GM21381 (cell line): Measurements from ENCODE around the gene PARD3B.

ENCODE experiments used
- ATAC-seq: cut with Tn5 transposase; IDR thresholded peaks from one replicate; pipeline ENCODE4 v1.9.1; 2021; ENCODE audit warnings: mild to moderate bottlenecking, moderate library complexity; ENCODE audit not compliant: unreplicated experiment

Gene PARD3B, protein sequence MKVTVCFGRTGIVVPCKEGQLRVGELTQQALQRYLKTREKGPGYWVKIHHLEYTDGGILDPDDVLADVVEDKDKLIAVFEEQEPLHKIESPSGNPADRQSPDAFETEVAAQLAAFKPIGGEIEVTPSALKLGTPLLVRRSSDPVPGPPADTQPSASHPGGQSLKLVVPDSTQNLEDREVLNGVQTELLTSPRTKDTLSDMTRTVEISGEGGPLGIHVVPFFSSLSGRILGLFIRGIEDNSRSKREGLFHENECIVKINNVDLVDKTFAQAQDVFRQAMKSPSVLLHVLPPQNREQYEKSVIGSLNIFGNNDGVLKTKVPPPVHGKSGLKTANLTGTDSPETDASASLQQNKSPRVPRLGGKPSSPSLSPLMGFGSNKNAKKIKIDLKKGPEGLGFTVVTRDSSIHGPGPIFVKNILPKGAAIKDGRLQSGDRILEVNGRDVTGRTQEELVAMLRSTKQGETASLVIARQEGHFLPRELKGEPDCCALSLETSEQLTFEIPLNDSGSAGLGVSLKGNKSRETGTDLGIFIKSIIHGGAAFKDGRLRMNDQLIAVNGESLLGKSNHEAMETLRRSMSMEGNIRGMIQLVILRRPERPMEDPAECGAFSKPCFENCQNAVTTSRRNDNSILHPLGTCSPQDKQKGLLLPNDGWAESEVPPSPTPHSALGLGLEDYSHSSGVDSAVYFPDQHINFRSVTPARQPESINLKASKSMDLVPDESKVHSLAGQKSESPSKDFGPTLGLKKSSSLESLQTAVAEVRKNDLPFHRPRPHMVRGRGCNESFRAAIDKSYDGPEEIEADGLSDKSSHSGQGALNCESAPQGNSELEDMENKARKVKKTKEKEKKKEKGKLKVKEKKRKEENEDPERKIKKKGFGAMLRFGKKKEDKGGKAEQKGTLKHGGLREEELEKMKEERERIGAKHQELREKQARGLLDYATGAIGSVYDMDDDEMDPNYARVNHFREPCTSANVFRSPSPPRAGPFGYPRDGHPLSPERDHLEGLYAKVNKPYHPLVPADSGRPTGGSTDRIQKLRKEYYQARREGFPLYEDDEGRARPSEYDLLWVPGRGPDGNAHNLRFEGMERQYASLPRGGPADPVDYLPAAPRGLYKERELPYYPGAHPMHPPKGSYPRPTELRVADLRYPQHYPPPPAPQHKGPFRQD (N-terminal part only)

DNA sequence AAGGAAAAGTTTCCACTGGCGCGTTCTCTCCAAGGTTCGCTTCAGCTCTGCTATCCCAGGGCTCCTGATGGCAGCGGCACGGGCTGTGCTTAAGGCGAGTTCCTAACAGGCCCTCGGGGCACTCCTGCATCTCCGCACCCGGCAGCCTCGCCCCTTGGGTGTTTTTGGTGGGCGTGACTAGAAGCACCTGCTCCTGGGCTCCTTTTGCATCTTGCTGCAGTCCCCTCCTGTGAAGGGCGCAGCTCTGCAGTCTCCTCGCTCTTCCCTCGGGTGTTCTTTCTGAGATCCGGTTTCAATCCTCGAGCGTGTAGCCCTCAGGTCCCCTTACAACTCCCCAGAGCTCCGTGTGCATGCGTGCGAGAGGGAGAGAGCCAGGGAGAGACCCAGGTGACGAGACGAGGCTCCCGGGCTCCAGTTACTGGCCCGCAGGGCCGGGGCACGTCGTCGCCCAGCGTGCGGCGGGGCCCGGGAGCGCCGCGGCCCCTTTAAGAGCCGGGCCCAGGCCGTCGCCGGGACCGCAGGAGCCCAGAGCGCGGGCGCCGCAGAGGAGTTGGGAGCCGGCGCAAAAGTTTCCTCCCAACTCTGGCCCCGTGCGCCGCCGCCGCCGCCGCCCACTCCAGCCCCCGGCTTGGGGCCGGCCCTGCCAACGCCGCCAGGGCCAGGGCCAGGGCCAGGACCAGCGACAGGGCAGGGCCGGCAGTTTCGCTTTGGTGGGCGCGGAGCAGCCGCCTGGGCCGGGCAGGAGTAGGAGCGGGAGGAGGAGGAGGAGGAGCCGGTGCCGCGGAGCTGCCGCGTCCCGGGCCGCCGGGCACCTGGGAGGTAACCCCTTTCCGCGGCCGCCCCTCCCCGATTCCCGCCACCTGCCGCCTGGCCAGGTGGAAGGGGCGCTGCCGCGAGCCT lies at the start of gene PARD3B:
PARD3B (plus strand) TSS at position 515 of the 900 bp plus-strand sequence. CDS start 525 bp downstream, outside the sequence.
- ATAC-seq, result peak; percentile 71

DNA sequence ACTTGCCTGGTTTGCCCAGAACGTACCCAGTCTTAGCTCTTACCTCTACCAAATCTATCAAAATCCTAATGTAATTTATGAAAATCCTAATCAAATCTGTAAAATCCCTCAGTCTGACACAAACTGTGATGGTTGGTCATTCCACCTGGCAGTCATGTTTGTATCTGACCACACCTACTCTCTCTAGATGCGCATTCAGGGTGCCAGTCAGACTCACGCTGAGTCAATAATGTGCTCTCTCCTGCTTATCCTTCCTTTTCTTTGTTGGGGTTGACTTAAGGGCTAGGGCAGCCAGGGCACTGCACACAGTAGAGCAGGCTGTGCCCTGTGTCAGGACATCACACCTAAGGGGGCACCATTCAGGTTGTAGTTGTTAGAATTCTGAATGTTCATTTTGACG lies 48.5 kb upstream of the PARD3B start:
- ATAC-seq, result no peak

DNA sequence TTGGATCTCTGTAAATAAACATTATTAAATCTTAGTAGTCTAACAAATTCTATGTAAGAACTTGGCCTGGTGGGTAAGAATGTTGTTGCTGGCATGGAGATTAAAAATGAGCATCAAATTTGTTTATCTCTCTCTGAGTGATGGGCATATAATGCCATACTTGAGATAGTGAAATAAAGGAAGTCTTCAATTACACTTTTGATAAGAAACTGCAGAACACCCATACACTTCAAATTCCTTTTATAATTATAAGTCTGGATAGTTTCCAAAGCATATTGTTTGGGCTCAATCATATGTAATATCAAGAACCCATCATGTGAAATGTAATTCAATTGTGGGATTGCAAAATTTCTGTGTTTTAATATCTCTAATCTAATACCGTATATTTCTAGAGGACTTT lies 47.4 kb upstream of the PARD3B start:
- no peak for ATAC-seq

DNA sequence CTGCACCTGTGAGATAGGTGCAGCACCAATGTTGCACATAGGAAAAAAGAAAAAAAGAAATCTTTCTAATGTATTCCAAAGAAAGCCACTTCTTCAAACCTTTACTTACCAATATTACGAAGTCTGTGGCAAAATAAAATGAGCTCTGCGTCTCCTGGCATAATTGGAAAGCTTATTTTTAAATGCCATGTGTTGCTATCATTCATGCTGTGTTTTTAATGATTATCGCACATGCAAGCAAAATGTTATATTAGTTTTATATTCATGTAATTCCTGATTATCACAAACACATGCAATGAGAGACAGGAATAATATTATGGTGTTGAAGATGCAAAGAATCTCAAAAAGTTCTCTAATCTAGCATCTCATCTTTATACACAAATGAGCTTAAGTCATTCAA lies 47.0 kb upstream of the PARD3B start:
- no peak for ATAC-seq

DNA sequence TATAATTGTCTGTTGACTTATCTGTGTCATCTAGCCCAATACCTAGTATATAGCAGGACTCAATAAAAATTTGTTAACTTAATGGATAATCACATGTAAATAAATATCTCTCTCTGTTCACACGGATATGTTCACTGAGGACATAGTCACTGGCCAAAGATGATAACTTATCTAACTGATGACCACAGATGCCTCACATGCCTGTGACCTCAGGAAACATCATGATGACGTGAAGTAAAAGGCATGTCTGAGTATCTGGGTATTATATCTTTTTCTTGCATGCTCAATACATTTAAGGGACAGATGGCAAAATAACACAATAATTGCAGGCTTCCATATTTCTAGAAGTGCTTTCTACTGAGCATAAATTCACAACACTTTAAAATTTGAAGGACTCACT lies 41.4 kb upstream of the PARD3B start:
- no peak for ATAC-seq

DNA sequence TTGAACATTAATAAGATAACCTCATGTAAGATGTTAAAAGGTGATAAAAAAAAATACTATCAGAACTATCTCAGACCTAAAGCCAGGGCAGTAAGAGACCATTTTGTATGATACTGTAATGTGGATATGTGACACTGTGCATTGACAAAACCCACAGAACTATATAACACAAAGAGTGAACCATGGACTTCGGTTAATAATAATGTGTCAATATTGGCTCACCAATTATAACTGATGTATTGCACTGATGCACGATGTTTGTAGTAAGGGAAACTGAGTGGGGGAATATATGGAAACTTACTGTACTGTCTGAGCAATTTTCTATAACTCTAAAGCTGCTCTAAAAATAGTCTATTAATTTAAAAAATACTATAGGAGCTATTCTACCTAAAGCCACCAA lies 40.7 kb upstream of the PARD3B start:
- no peak for ATAC-seq

DNA sequence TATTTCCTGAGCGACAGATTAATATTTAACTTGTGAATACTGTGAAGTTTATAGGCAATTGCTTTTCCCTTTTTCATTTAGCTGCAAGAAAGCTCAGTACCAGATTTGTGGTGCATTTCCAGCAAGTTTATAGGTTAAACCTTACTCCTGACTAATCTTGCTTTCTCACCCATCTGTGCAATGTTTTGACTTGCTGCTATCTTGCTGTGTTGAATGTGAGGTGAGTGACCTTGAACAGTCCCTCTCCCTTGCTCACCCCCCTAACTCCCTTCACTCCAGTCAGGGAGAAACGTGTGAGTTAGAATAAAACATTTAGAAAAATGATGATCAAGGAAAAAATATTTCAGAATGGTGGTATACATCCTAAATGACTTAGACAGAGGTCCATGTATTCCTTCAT lies 39.8 kb upstream of the PARD3B start:
- no peak for ATAC-seq

DNA sequence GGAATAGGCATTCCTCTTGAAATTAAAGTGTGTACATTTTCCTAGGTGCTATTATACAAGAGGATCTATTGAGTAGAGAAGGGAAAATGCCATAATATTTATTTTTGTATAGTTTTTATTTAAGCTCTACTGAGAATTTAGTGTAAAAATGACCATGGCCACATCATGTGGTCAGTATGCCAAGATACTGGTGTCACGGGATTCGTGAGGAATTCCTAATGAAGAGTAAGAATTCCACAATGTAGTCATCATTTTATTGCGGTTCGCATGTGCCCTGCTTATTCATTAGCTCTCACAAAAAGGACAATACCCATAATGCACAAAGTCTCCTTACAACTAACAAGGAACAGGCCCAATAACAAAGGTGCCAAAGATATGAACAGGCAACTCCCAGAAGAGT lies 39.3 kb upstream of the PARD3B start:
- no peak for ATAC-seq

DNA sequence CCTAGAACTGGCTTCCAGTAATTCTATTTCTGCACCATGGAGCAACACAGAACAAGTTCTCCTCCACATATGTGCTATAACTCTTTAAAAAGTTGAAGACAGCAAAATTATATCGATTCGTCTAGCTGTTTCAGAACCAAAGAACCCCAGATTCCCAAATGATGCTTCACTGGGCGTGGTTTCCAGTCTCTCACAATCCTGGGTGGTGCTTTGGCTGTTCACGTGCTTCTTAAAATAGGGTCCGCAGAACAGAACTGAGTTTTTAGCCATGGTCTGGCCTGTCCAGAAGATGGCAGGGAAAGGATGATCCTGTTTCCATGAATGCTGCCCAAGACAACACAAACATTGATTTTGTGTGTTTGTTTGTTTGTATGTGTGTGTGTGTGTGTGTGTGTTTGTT lies 37.6 kb upstream of the PARD3B start:
- ATAC-seq, result no peak

DNA sequence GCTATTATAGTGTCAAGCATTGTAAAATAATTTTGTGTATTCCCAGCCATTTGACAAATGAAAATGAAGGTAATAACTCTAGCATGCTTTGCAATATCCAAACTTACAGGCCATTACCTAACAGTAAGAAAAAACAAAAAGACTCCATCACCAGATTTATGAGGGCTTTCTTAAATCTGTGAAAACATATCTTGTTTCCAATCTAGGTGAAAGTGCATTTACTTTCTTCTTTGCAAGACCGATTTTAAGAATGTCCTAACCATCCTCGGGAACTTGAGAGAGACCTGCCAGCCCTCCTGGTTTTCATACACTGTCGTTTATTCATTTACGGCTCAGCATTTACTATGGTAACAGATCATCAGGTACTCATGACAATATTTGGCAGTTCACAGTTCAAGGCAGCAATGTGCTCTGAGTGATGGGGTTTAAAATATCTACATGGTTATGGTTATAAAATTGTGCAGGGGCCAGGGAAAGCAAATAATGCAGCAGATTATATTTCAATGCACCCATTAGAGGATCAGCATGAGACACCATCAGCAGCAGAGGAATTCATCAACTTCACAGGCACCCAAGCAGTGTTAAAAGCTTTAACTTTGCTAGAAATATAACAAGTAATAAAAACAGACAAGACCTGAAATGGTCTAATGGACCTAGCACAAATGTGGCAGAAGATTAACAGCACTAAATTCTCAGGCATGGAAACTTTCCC lies 34.4 kb upstream of the PARD3B start:
- no peak for ATAC-seq

DNA sequence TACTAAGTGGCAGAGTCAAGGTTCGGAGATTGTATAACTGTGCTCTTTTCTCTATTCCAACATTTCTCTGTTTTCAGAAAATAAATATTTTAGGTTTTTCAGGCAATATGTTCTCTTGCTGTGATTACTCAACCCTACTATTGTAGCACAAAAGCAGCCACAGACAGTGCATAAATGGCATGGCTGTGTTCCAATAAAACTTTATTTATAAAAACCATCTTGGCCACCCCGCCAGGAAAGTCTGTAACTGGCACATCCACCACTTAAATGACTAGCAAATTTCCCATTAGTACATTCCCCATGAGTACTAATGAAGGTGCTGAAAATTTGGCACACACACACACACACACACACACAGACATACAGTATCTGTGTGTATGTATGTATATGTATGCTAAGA lies 30.8 kb upstream of the PARD3B start:
- no peak for ATAC-seq

DNA sequence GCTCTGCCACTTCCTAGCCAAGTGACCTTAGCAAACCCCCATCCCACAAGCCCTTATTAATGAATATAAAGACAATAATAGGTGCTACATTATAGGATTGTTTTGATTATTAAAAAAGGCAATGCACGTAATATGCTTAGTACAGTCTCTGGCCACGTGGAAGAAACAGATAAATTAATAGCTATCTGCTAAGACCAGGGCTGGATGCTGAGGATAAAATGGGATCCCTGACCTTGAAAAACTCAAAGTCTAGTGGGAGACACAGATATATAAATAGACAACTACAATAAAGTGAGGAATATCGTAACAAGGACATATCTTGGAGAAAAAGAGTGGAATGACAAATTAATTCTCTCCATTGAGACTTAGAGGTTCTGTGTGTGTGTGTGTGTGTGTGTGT lies 29.9 kb upstream of the PARD3B start:
- ATAC-seq, result no peak

DNA sequence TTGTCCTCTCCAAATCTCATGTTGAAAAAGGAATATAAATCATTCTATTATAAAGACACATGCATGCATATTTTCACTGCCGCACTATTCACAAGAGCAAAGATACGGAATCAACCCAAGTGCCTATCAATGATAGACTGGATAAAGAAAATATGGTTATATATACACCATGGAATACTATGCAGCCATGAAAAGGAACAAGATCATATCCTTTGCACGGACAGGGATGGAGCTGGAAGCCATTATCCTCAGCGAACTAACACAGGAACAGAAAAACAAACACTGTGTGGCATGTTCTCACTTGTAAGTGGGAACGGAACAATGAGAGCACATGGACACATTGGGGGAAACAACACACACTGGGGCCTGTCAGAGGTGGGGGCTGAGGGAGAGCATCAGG lies 28.1 kb upstream of the PARD3B start:
- ATAC-seq, result no peak

DNA sequence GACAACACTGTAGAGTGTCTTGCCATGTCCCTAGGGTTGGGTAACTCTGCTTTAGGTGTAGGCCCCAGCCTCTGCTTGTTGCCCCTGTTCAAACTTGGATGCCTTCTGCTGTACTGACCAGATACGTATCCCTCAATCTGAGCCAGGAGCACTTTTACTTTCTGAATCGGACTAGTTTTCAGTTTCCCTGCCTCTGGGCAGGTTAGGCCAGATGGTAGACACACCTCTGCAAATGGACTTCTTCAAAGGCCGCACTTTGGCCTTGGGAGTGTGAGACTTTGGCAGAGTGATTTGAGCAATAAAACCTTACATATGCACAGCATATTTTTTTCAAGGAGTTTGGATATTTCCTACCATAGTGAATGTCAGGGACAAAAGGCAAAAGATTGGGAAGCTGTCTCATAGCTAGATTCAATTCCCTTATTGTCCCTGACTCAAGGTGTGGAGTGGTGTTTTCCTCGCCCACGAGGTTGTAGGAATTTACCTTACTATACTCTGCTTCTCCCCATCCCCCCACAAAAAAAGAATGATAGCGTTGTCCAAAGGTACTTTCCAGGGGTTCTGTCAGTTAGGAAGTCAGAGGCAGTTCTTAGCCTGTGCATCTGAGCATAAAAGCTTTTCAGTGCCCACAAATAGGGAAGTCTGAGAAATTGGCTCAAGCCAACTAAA lies 15.3 kb upstream of the PARD3B start:
- ATAC-seq, result no peak

DNA sequence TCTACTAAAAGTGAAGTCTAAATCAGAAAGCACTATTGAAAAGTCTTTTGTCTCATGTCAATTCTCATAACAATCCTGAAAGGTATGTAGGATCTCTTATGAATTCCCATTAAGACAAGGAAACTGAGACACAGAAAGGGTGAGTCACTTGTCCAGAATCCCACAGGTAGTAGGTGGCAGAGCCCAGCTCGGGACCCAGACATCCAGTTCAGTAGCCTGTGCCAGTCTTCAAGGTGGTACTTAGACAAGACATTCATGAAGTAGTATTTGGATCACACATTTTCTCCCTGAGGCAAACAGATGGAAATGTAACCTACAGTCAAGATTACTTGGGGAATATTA lies 14.8 kb upstream of the PARD3B start:
- ATAC-seq, result no peak

DNA sequence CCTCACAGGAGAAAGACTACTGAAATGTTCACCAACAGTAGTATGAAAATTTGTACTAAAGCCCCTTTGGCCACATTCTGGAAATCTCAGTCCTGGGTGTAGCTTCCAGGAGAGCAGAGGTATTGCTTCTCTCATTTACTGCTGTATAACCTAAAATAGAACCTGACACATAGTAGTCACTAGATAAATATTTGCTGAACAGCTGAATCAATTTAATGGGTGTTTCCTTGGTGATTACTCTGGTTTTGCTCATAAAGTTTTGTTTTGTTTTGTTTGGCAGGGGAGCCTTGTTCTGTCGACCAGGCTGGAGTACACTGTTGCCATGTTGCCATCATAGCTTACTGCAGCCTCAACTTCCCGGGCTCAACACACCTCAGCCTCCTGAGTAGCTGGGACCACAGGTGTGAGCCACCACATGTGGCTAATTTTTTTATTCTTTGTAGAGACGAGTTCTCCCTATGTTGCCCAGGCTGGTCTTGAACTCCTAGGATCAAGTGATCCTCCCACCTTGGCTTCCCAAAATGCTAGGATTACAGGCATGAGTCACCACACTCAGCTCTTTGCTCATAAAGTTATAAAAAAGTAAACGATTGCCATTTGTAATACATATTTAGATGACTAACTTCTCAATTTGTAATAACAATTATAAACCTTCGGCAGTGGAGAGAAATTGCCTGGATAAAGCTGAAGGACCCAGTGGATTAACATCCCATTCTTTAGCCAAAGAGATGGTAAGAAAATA lies 11.5 kb upstream of the PARD3B start:
- no peak for ATAC-seq

DNA sequence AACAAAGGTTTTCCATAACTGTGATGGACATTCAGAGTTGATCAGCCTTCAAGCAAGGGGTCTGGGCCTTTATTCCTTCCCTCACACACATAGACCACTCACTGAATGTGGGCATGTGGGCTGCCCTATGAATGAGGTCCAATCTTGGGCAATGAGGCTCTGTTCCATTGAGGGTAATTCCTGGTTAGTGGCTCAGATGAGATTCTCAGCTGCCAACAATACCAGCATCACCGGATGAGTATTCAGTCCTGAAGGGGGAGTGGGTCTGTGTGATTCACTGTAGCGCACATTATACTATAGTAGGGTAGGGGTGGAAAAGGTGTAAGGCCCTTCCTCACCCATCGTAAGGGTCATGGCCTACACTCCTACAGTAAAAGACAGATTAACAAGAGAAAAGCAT lies 9.9 kb upstream of the PARD3B start:
- no peak for ATAC-seq

DNA sequence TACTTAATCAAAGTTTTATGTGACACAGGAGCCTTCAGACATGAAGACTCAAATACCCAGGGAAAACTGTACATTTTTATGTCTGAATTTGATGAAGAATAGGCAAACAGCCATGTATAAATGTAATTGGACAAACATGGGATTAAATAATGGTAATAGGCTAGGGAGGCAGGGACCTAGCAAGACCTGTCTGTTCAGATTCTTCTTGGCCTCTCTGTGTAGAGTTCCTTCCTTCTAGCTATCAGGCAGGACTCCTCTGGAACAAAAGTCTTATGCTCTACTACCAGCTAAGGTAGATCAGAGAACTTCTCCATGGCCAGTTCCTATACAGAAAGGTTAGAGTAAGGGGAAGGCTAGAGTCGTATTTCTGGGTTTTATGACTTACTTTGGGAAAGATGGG lies 9.5 kb upstream of the PARD3B start:
- ATAC-seq, result no peak
